IMR-90 (cell line): Measurements from ENCODE around the gene STX1B. TPM values are rescaled to one million over a fixed set of nuclear protein-coding genes. Genes with fewer than 3 reads are reported as not detected.
A peak's percentile ranks its signal among the peaks of the same experiment; 100 is the strongest.

Source experiments
- ATAC-seq: fragments of 200-7000 bp; cut with Tn5 transposase; 2 replicates; pipeline ENCODE4 v1.9.1; 2020; ENCODE audit warnings: low read depth, mild to moderate bottlenecking, moderate library complexity
- BruUV-seq: library from RNA; stranded (reverse); fragments of 400-500 nt; replicated peaks from 2 replicates; lab custom pipeline; 2021; lab: Mats Ljungman, UMichigan
- CTCF ChIA-PET: fragments of 300-600 bp; formaldehyde crosslinking; extraction: SDS; loops from one replicate; lab custom pipeline; 2021; ENCODE audit warnings: antibody characterized with exemption; lab: Yijun Ruan, JAX
- POLR2A ChIA-PET: fragments of 300-600 bp; sonication (Branson Sonifier 250); formaldehyde crosslinking; loops from one replicate; lab custom pipeline; 2022; ENCODE audit warnings: antibody characterized with exemption; ENCODE audit not compliant: unreplicated experiment; lab: Charles Lee
- DNase-seq: peaks from one replicate; pipeline ENCODE4 v3.0.0; 2013
- H2AFZ ChIP-seq: replicated peaks from 2 replicates; pipeline ENCODE3; 2013; ENCODE audit warnings: low read length, mild to moderate bottlenecking; ENCODE audit not compliant: poor library complexity
- H2AK5ac ChIP-seq: 2 replicates; pipeline ENCODE4 v1.6.1; 2013; ENCODE audit warnings: low read depth, low read length, inconsistent platforms
- H2AK9ac ChIP-seq: replicated peaks from 2 replicates; pipeline ENCODE3; 2013; ENCODE audit warnings: mild to moderate bottlenecking, low read depth, low read length, moderate library complexity; ENCODE audit not compliant: poor library complexity
- H2BK120ac ChIP-seq: 2 replicates; pipeline ENCODE4 v1.6.1; 2013; ENCODE audit warnings: low read depth, low read length, inconsistent platforms
- H2BK15ac ChIP-seq: 3 replicates; pipeline ENCODE4 v1.6.1; 2013; ENCODE audit warnings: low read depth, low read length, inconsistent platforms
- H2BK20ac ChIP-seq: 2 replicates; pipeline ENCODE4 v1.6.1; 2013; ENCODE audit warnings: low read depth, mild to moderate bottlenecking, inconsistent platforms, low read length, moderate library complexity
- H2BK5ac ChIP-seq: 2 replicates; pipeline ENCODE4 v1.6.1; 2013; ENCODE audit warnings: mild to moderate bottlenecking, low read depth, low read length, inconsistent platforms; ENCODE audit not compliant: poor library complexity, severe bottlenecking
- H3K14ac ChIP-seq: replicated peaks from 2 replicates; pipeline ENCODE4 v1.6.1; 2013; ENCODE audit warnings: low read depth, low read length, inconsistent platforms
- H3K18ac ChIP-seq: 2 replicates; pipeline ENCODE4 v1.6.1; 2013; ENCODE audit warnings: low read depth, low read length, control low read depth
- H3K23ac ChIP-seq: 2 replicates; pipeline ENCODE4 v1.6.1; 2013; ENCODE audit warnings: low read depth, low read length, inconsistent platforms
- H3K27ac ChIP-seq: 2 replicates; pipeline ENCODE4 v1.5.1; 2013; ENCODE audit warnings: mild to moderate bottlenecking, control low read depth, low read length; ENCODE audit not compliant: insufficient read depth
- H3K27me3 ChIP-seq: 2 replicates; pipeline ENCODE4 v1.6.1; 2013; ENCODE audit warnings: low read length; ENCODE audit not compliant: control insufficient read depth, insufficient read depth
- H3K36me3 ChIP-seq: 2 replicates; pipeline ENCODE4 v1.6.1; 2013; ENCODE audit warnings: low read length, mixed read lengths; ENCODE audit not compliant: control insufficient read depth, insufficient read depth
- H3K4ac ChIP-seq: 2 replicates; pipeline ENCODE4 v1.6.1; 2013; ENCODE audit warnings: low read depth, low read length, inconsistent platforms
- H3K4me1 ChIP-seq: 2 replicates; pipeline ENCODE4 v1.6.1; 2013; ENCODE audit warnings: low read length, mixed read lengths; ENCODE audit not compliant: control insufficient read depth, insufficient read depth
- H3K4me2 ChIP-seq: 2 replicates; pipeline ENCODE4 v1.6.1; 2013; ENCODE audit warnings: low read depth, mild to moderate bottlenecking, control low read depth, low read length, moderate library complexity
- H3K4me3 ChIP-seq: 2 replicates; pipeline ENCODE4 v1.5.1; 2013; ENCODE audit warnings: low read depth, mild to moderate bottlenecking, control low read depth, low read length, moderate library complexity; ENCODE audit not compliant: insufficient read depth
- H3K56ac ChIP-seq: 2 replicates; pipeline ENCODE4 v1.6.1; 2013; ENCODE audit warnings: low read length, inconsistent platforms; ENCODE audit not compliant: insufficient read depth; ENCODE audit errors: extremely low read depth
- H3K79me1 ChIP-seq, 2 experiments: 2 replicates each; pipeline ENCODE4 v1.6.1; 2013; ENCODE audit warnings: low read length in 2 of 2, inconsistent platforms in 1 of 2, low read depth in 1 of 2
- H3K9ac ChIP-seq: 2 replicates; pipeline ENCODE4 v1.6.1; 2013; ENCODE audit warnings: low read depth, low read length, control low read depth
- H3K9me1 ChIP-seq: 2 replicates; pipeline ENCODE4 v1.6.1; 2013; ENCODE audit warnings: low read length, inconsistent platforms; ENCODE audit not compliant: insufficient read depth
- H3K9me3 ChIP-seq: 2 replicates; pipeline ENCODE4 v1.6.1; 2013; ENCODE audit warnings: low read length; ENCODE audit not compliant: control insufficient read depth, insufficient read depth
- H4K20me1 ChIP-seq: 2 replicates; pipeline ENCODE4 v1.6.1; 2013; ENCODE audit warnings: low read length, inconsistent platforms; ENCODE audit not compliant: insufficient read depth
- H4K5ac ChIP-seq: 2 replicates; pipeline ENCODE4 v1.6.1; 2013; ENCODE audit warnings: mild to moderate bottlenecking, low read depth, low read length, control low read depth
- H4K8ac ChIP-seq, 2 experiments: 2 replicates each; pipeline ENCODE4 v1.6.1; 2013; ENCODE audit warnings: low read depth in 2 of 2, low read length in 2 of 2, control low read depth in 1 of 2, inconsistent platforms in 1 of 2
- H4K91ac ChIP-seq: 2 replicates; pipeline ENCODE4 v1.6.1; 2013; ENCODE audit warnings: low read depth, low read length, inconsistent platforms; ENCODE audit not compliant: insufficient read depth
- CEBPB ChIP-seq: IDR thresholded peaks from 2 replicates; pipeline ENCODE4 v1.6.1; 2012; ENCODE audit warnings: low read depth, low read length, improper control_type of control experiment
- CHD1 ChIP-seq: IDR thresholded peaks from 2 replicates; pipeline ENCODE4 v1.6.1; 2012; ENCODE audit warnings: low read depth, low read length, improper control_type of control experiment
- CTCF ChIP-seq: conservative IDR thresholded peaks from 2 replicates; pipeline ENCODE4 v1.5.1; 2012; ENCODE audit warnings: mild to moderate bottlenecking, low read depth, low read length, improper control_type of control experiment
- MAFK ChIP-seq: IDR thresholded peaks from 2 replicates; pipeline ENCODE4 v1.6.1; 2012; ENCODE audit warnings: low read depth, low read length, improper control_type of control experiment
- MAZ ChIP-seq: IDR thresholded peaks from 2 replicates; pipeline ENCODE4 v1.6.1; 2012; ENCODE audit warnings: low read depth, mild to moderate bottlenecking, low read length, improper control_type of control experiment, moderate library complexity, borderline replicate concordance
- POLR2A ChIP-seq: IDR thresholded peaks from 2 replicates; pipeline ENCODE4 v1.6.1; 2012; ENCODE audit warnings: mild to moderate bottlenecking, low read depth, low read length
- RAD21 ChIP-seq: IDR thresholded peaks from 2 replicates; pipeline ENCODE4 v1.6.1; 2012; ENCODE audit warnings: low read length, improper control_type of control experiment
- RCOR1 ChIP-seq: IDR thresholded peaks from 2 replicates; pipeline ENCODE4 v1.6.1; 2012; ENCODE audit warnings: mild to moderate bottlenecking, low read length, improper control_type of control experiment; ENCODE audit not compliant: insufficient replicate concordance
- RFX5 ChIP-seq: IDR thresholded peaks from 2 replicates; pipeline ENCODE4 v1.8.0; 2012; ENCODE audit warnings: low read depth, mild to moderate bottlenecking, low read length, moderate library complexity
- SMC3 ChIP-seq: fragments of 150-350 bp; IDR thresholded peaks from 2 replicates; pipeline ENCODE4 v1.6.1; 2016; ENCODE audit warnings: low read depth, mild to moderate bottlenecking, antibody characterized with exemption, low read length, moderate library complexity
- WGBS, 2 experiments: methylation state at CpG; one replicate each; pipeline versions ENCODE4 v1.1.5 to v1.1.7; 2013; ENCODE audit warnings: missing lambda C conversion rate in 2 of 2; ENCODE audit not compliant: insufficient read length in 1 of 2; ENCODE audit errors: extremely low coverage in 2 of 2; 5-methylcytosine and 5-hydroxymethylcytosine counted together
- dilution Hi-C: fragments of 300-500 bp; cut with HindIII; formaldehyde crosslinking; loops from one replicate; pipeline ENCODE4 v1.14.3; 2018; ENCODE audit warnings: low sequenced_read_pairs; ENCODE audit not compliant: unreplicated experiment
- in situ Hi-C: fragments of 300-500 bp; cut with MboI; formaldehyde crosslinking; loops from 3 replicates; pipeline ENCODE4 v1.14.3; 2019; ENCODE audit warnings: low sequenced_read_pairs, inconsistent platforms, mixed read lengths
- intact Hi-C: fragments of 100-400 bp; cut with micrococcal nuclease; formaldehyde crosslinking; loops from 2 replicates; pipeline ENCODE4 v1.10.0; 2022
- polyA plus RNA-seq, 3 experiments: library from polyadenylated mRNA; depleted of rRNA; stranded (reverse); fragments of >200 nt; gene quantifications; 2 replicates each; pipeline ENCODE4 v1.2.3, GENCODE V29; 2012; ENCODE audit warnings: low replicate concordance in 1 of 3
- total RNA-seq: library from RNA; depleted of rRNA; stranded (reverse); fragments of >200 nt; gene quantifications from 2 replicates; pipeline ENCODE4 v1.2.3, GENCODE V29; 2012

The STX1B gene
- total and polyA plus RNA-seq, 2 of the 4 experiments (the other 2 are of a cell fraction) = 3.9 to 14.9 TPM

- H2BK15ac ChIP-seq = peak within 1 kb of the TSS; percentile 58; the same call in 1 of the 3 replicates
- H2BK5ac ChIP-seq = peak within 1 kb of the TSS; percentile 63
- peak; percentile 68 for DNase-seq
- H2BK120ac ChIP-seq = peak within 1 kb of the TSS; percentile 32; the same call in 1 of the 2 replicates
- no peaks in the 10 kb centered on the region; the same call in none of the 2 replicates for H3K9me1 ChIP-seq
- peaks cover 32% of the 10 kb centered on the region for H3K36me3 ChIP-seq
- H3K18ac ChIP-seq = peak within 1 kb of the TSS; percentile 29
- ChIA-PET POLR2A (interaction anchor here (1.0 to 1.6 kb wide), 2 partner anchors 89 to 157 kb away, joined by 3 to 6 read pairs; partner anchors contain the start of genes ZNF646 and ZNF668), CTCF (interaction anchor here (0.5 to 1.0 kb wide), 4 partner anchors 14 to 158 kb away, joined by 3 to 4 read pairs (median 3); no protein-coding TSS in a partner anchor)
- in situ Hi-C loops = loop anchor here (10.0 to 25.0 kb wide), 3 partner anchors 100 to 880 kb away; partner anchors contain the start of gene PRSS53
- H4K20me1 ChIP-seq = no peaks in the 10 kb centered on the region
- 0 out of 2 replicates have a peak within 1 kb of the TSS, but pooled peaks have one; percentile 1 for H2BK20ac ChIP-seq
- BruUV-seq = no TSS peak
- peak within 1 kb of the TSS; percentile 56 for H3K9ac ChIP-seq
- peak within 1 kb of the TSS; percentile 98 for H2AK9ac ChIP-seq
- H2AFZ ChIP-seq = peak within 1 kb of the TSS; percentile 93
- no peaks in the 10 kb centered on the region for H3K27me3 ChIP-seq
- H3K23ac ChIP-seq = peak within 1 kb of the TSS; percentile 80; the same call in 1 of the 2 replicates
- H3K4me1 ChIP-seq = peaks cover 8% of the 10 kb centered on the region
- TF ChIP-seq RFX5 (no peak), RCOR1 (no peak), MAFK (no peak), CEBPB (no peak), MAZ (peak; percentile 94), POLR2A (peak; percentile 36; the same call in 1 of the 2 replicates), CHD1 (no peak), CTCF (peak; percentile 91), RAD21 (peak; percentile 89), SMC3 (peak; percentile 99)
- H3K79me1 ChIP-seq = peaks cover 0 to 16% of the 10 kb centered on the region in 2 experiments; a peak in 2 of 4 replicates
- peak within 1 kb of the TSS; percentile 47 for H3K4me3 ChIP-seq
- peak within 1 kb of the TSS; percentile 94 for H3K4ac ChIP-seq
- no peaks in the 10 kb centered on the region for H3K9me3 ChIP-seq
- peak within 1 kb of the TSS; percentile 91; the same call in 1 of the 2 replicates for H3K14ac ChIP-seq
- peak within 1 kb of the TSS; percentile 78 for H2AK5ac ChIP-seq
- intact Hi-C loops = loop anchor here (1.0 to 2.0 kb wide), 4 partner anchors 48 to 157 kb away; partner anchors contain the start of genes STX4, VKORC1, ZNF646 and ZNF668
- peak; percentile 94 for ATAC-seq
- H3K4me2 ChIP-seq = peak within 1 kb of the TSS; percentile 85
- WGBS, 2 experiments = 17 to 100% methylated on average over 2 to 9 of the region's 24 CpGs
- dilution Hi-C loops = no loop called here
- H4K91ac ChIP-seq = peak within 1 kb of the TSS; percentile 94
- H3K56ac ChIP-seq = no peak within 1 kb of the TSS
- H4K5ac ChIP-seq = peak within 1 kb of the TSS; percentile 80
- peak within 1 kb of the TSS; percentile 40 for H3K27ac ChIP-seq
- peak within 1 kb of the TSS; percentile 75 to 98 for H4K8ac ChIP-seq
These were observed 25.6 kb downstream of the STX1B start, which contains the start of gene HSD3B7 for GRCh38 chr16:30984669-30985400. Gene HSD3B7, plus strand, starts transcription at chr16:30985207. Its CDS starts 452 bp downstream, at chr16:30985659.
